ENCODE measurements around the gene TUBGCP6. TPM values are rescaled to one million over a fixed set of nuclear protein-coding genes. Genes with fewer than 3 reads are reported as not detected.
A peak's percentile ranks its signal among the peaks of the same experiment; 100 is the strongest.

Gene TUBGCP6
- total RNA-seq, 2 donors from 2014 or later: 56.3 to 117 TPM

- TF ChIP-seq POLR2A (IDR thresholded peaks at IDR 0.05) (no peak), CTCF (IDR thresholded peaks at IDR 0.05) (no peak), POLR2AphosphoS5 (IDR thresholded peaks at IDR 0.05) (no peak)
- peaks cover 5 to 13% of the 10 kb centered on the region in 2 donors for H3K36me3 ChIP-seq
- H3K9me3 ChIP-seq: no peaks in the 10 kb centered on the region
- no peak overlapping the region for H3K27ac ChIP-seq
- 79% methylated on average over 23 of the region's 32 CpGs for WGBS
- H3K4me3 ChIP-seq: no peak overlapping the region
- no peaks in the 10 kb centered on the region for H3K4me1 ChIP-seq (replicated peaks)
- no peaks in the 10 kb centered on the region for H3K27me3 ChIP-seq (replicated peaks; ENCODE audit: insufficient read depth)
- intact Hi-C loops (cut with DNase I): no loop called here
- DNase-seq (ENCODE audit: low spot score): no peak
Observed at GRCh38 chr22:50210378-50211139, 34.3 kb downstream of the TUBGCP6 start.

GRCh38 chr22:50209893-50210292 lies 34.9 kb downstream of the TUBGCP6 start:
- intact Hi-C loops (cut with DNase I): loop anchor here (2.0 to 10.0 kb wide), 2 partner anchors 63 to 275 kb away; no protein-coding TSS in a partner anchor
- peak; percentile 57 for DNase-seq (ENCODE audit: low spot score)
- Histone ChIP-seq H3K4me3 (no peak overlapping the region), H3K36me3 (peaks cover 5 to 13% of the 10 kb centered on the region in 2 donors), H3K9me3 (no peaks in the 10 kb centered on the region), H3K4me1 (replicated peaks) (no peaks in the 10 kb centered on the region), H3K27me3 (replicated peaks; ENCODE audit: insufficient read depth) (no peaks in the 10 kb centered on the region), H3K27ac (no peak overlapping the region)
- TF ChIP-seq CTCF (IDR thresholded peaks at IDR 0.05): peak; percentile 66 to 88 (median 84)
- no peak for TF ChIP-seq POLR2A (IDR thresholded peaks at IDR 0.05)
- TF ChIP-seq POLR2AphosphoS5 (IDR thresholded peaks at IDR 0.05): peak; percentile 43
- WGBS: 61% methylated on average over 20 of the region's 20 CpGs

GRCh38 chr22:50208939-50209892 lies 35.6 kb downstream of the TUBGCP6 start:
- TF ChIP-seq POLR2AphosphoS5 (IDR thresholded peaks at IDR 0.05) (no peak), CTCF (IDR thresholded peaks at IDR 0.05) (no peak), POLR2A (IDR thresholded peaks at IDR 0.05) (no peak)
- H3K4me1 ChIP-seq (replicated peaks): no peaks in the 10 kb centered on the region
- DNase-seq (ENCODE audit: low spot score): no peak
- no peak overlapping the region for H3K27ac ChIP-seq
- no peak overlapping the region for H3K4me3 ChIP-seq
- 72% methylated on average over 29 of the region's 31 CpGs for WGBS
- no peaks in the 10 kb centered on the region for H3K9me3 ChIP-seq
- peaks cover 5 to 13% of the 10 kb centered on the region in 2 donors for H3K36me3 ChIP-seq
- H3K27me3 ChIP-seq (replicated peaks; ENCODE audit: insufficient read depth): no peaks in the 10 kb centered on the region
- intact Hi-C loops (cut with DNase I): loop anchor here (2.0 to 10.0 kb wide), 2 partner anchors 62 to 274 kb away; no protein-coding TSS in a partner anchor

- no peaks in the 10 kb centered on the region for H3K9me3 ChIP-seq
- H3K4me1 ChIP-seq (replicated peaks): no peaks in the 10 kb centered on the region
- no peaks in the 10 kb centered on the region for H3K27me3 ChIP-seq (replicated peaks; ENCODE audit: insufficient read depth)
- intact Hi-C loops (cut with DNase I): loop anchor here (2.0 to 10.0 kb wide), 2 partner anchors 62 to 274 kb away; no protein-coding TSS in a partner anchor
- 80% methylated on average over 22 of the region's 22 CpGs for WGBS
- no peak overlapping the region for H3K4me3 ChIP-seq
- H3K27ac ChIP-seq: no peak overlapping the region
- DNase-seq (ENCODE audit: low spot score): no peak
- peaks cover 5 to 13% of the 10 kb centered on the region in 2 donors for H3K36me3 ChIP-seq
- TF ChIP-seq POLR2A (IDR thresholded peaks at IDR 0.05): no peak
- no peak for TF ChIP-seq CTCF (IDR thresholded peaks at IDR 0.05)
- no peak for TF ChIP-seq POLR2AphosphoS5 (IDR thresholded peaks at IDR 0.05)
Observed at GRCh38 chr22:50208430-50208938, 36.3 kb downstream of the TUBGCP6 start.

Data from prostate gland (tissue), 2 donors.